NCI-H146 (cell line): Measurements from ENCODE around the gene TCF4.

Source experiments
- DNase-seq: peaks from one replicate; lab custom pipeline; 2025; lab: John Stamatoyannopoulos, UW

TCF4 gene

DNA sequence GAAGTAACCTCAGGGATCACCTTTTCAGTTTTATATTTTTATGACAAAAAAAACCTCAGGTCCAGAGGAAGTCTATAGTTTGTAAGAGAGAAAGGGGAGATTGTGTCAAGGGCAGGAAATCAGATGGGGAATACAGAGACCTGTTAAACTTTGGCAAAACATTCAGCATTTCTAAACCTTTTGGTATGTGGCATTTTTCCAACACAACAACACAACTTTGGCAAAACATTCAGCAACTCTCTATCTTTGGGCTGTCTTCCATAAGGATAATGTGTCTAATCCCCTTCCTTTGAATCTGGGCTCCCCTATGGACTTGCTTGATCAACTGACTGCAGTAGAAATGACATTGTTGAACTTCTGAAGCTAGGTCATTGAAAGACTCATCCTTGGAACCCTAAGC, 408.2 kb downstream of the TCF4 start:
- no peak for DNase-seq

DNA sequence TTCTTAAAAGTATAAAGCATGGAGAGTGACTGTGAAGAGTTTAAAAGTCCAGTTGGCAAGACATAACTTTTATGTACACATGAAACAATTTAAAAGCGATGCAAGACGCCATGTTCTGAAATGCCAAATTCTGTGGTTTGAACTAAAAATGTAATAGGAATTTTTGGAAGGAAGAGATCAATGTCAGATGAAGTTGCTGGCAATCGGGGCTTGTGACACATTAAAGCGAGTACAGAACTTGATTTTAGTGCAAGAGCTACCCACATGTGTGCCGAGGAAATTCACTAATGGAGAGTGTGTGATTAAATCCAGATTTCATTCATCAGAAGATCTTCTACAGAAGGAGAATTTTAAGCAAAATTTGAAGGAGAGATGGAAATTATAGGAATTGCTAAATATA, 408.6 kb downstream of the TCF4 start:
- DNase-seq: no peak

DNA sequence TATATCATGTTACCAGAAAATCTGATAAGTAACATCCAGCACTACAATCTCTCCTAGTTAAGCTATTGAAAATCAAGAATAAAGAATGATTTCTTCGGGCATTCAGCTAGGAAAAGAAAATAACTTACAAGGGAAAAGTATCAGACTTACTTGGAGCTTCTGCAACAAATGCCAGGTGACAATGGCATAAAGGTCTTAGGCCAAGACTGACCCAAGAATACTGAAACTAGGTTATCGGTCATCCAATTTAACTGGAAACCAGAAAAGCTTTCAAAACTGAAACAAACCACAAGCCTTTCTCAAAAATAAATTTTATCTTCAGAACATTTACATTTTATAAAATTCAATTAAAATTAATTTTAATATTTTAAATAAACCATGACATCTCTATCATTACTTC, 414.7 kb downstream of the TCF4 start:
- DNase-seq: no peak
